Endothelial cell of umbilical vein (primary cell): ENCODE measurements around the gene TUBB1. TPM values are rescaled to one million over a fixed set of nuclear protein-coding genes. Genes with fewer than 3 reads are reported as not detected.

ENCODE experiments used
- BruUV-seq: library from RNA; stranded (reverse); fragments of 400-500 nt; replicated peaks from 2 replicates; lab custom pipeline; 2021; lab: Mats Ljungman, UMichigan
- CTCF ChIA-PET: fragments of 300-600, 350-600 bp; sonication (Branson Sonifier 250); formaldehyde crosslinking; loops from one replicate; lab custom pipeline; 2021; ENCODE audit warnings: antibody characterized with exemption, inconsistent platforms; lab: Charles Lee
- POLR2A ChIA-PET: fragments of 300-600, 350-600 bp; sonication (Branson Sonifier 250); formaldehyde crosslinking; loops from one replicate; lab custom pipeline; 2021; ENCODE audit warnings: antibody characterized with exemption, inconsistent platforms; lab: Charles Lee
- DNase-seq: peaks from one replicate; pipeline ENCODE4 v3.0.0-alpha.2; 2011; ENCODE audit warnings: low read depth, low spot score
- FAIRE-seq: peaks from 2 replicates; lab custom pipeline; 2011; peaks lifted over from hg19 to GRCh38; lab: Jason Lieb, UNC
- H2AFZ ChIP-seq: 2 replicates; pipeline ENCODE4 v1.6.0; 2012; ENCODE audit warnings: low read depth, low read length, control low read depth, inconsistent platforms
- H3K27ac ChIP-seq: 2 replicates; pipeline ENCODE4 v1.5.1; 2011; ENCODE audit warnings: low read depth, mild to moderate bottlenecking, control low read depth, low read length, moderate library complexity; ENCODE audit not compliant: insufficient read depth
- H3K27me3 ChIP-seq, 2 experiments: 2 replicates each; pipeline versions ENCODE4 v1.6.0 to v1.6.1; 2011; ENCODE audit warnings: low read length in 2 of 2, mixed read lengths in 1 of 2; ENCODE audit not compliant: control insufficient read depth in 2 of 2, insufficient read depth in 2 of 2
- H3K36me3 ChIP-seq, 2 experiments: 2 replicates in 1 of 2; 3 replicates in 1 of 2; pipeline ENCODE4 v1.5.1; 2011; ENCODE audit warnings: low read length in 2 of 2, mild to moderate bottlenecking in 1 of 2, moderate library complexity in 1 of 2; ENCODE audit not compliant: control insufficient read depth in 2 of 2, insufficient read depth in 2 of 2; ENCODE audit errors: extremely low read depth in 1 of 2
- H3K4me1 ChIP-seq: 3 replicates; pipeline ENCODE4 v1.5.1; 2011; ENCODE audit warnings: mild to moderate bottlenecking, low read length; ENCODE audit not compliant: control insufficient read depth, insufficient read depth; ENCODE audit errors: extremely low read depth
- H3K4me2 ChIP-seq: 2 replicates; pipeline ENCODE4 v1.6.1; 2011; ENCODE audit warnings: low read length, control low read depth, mixed read lengths; ENCODE audit not compliant: insufficient read depth
- H3K4me3 ChIP-seq, 3 experiments: fragments of 200-600 bp in 1 of 3; sonication (generic), shearing (Covaris generic) in 1 of 3; replicated peaks in 1 of 3; 2 replicates each; pipeline ENCODE4 v1.5.1; 2011 to 2016; ENCODE audit warnings: control low read depth in 3 of 3, low read length in 3 of 3, mild to moderate bottlenecking in 2 of 3, inconsistent platforms in 1 of 3, low read depth in 1 of 3, moderate library complexity in 1 of 3; ENCODE audit not compliant: insufficient read depth in 1 of 3
- H3K79me2 ChIP-seq: 2 replicates; pipeline ENCODE4 v1.6.0; 2012; ENCODE audit warnings: low read length, inconsistent platforms; ENCODE audit not compliant: control insufficient read depth, insufficient read depth
- H3K9ac ChIP-seq: replicated peaks from 2 replicates; pipeline ENCODE3; 2011; ENCODE audit warnings: low read length, control low read depth; ENCODE audit not compliant: insufficient read depth; ENCODE audit errors: extremely low read depth
- H3K9me1 ChIP-seq: replicated peaks from 3 replicates; pipeline ENCODE4 v1.6.0; 2011; ENCODE audit warnings: mild to moderate bottlenecking, low read length; ENCODE audit not compliant: control insufficient read depth, insufficient read depth; ENCODE audit errors: extremely low read depth
- H3K9me3 ChIP-seq: replicated peaks from 2 replicates; pipeline ENCODE4 v1.5.1; 2012; ENCODE audit warnings: low read length, inconsistent platforms; ENCODE audit not compliant: control insufficient read depth, insufficient read depth
- H4K20me1 ChIP-seq: replicated peaks from 2 replicates; pipeline ENCODE3; 2011; ENCODE audit warnings: mild to moderate bottlenecking, low read length; ENCODE audit not compliant: control insufficient read depth, insufficient read depth; ENCODE audit errors: extremely low read depth
- EZH2 ChIP-seq: IDR thresholded peaks from 2 replicates; pipeline ENCODE4 v1.6.1; 2012; ENCODE audit warnings: borderline replicate concordance, low read depth, mild to moderate bottlenecking, moderate library complexity, low read length, inconsistent platforms; ENCODE audit not compliant: severe bottlenecking
- FOS ChIP-seq: IDR thresholded peaks from 2 replicates; pipeline ENCODE4 v1.6.1; 2011; ENCODE audit warnings: mild to moderate bottlenecking, low read length, moderate library complexity, borderline replicate concordance; ENCODE audit not compliant: insufficient read depth
- GATA2 ChIP-seq: IDR thresholded peaks from 2 replicates; pipeline ENCODE4 v1.7.0; 2011; ENCODE audit warnings: low read depth, mild to moderate bottlenecking, moderate library complexity, mixed read lengths, low read length; ENCODE audit not compliant: insufficient read length, insufficient read depth
- JUN ChIP-seq: IDR thresholded peaks from 2 replicates; pipeline ENCODE4 v1.6.1; 2011; ENCODE audit warnings: borderline replicate concordance, low read depth; ENCODE audit not compliant: insufficient read length, insufficient read depth
- MAX ChIP-seq: IDR thresholded peaks from 2 replicates; pipeline ENCODE4 v1.6.1; 2011; ENCODE audit not compliant: insufficient read depth, insufficient read length
- MYC ChIP-seq: IDR thresholded peaks from one replicate; pipeline ENCODE4 v1.6.1; 2011; ENCODE audit warnings: mild to moderate bottlenecking, low read depth, low read length
- POLR2AphosphoS5 ChIP-seq: IDR thresholded peaks from 2 replicates; pipeline ENCODE4 v1.6.1; 2012; ENCODE audit warnings: low read depth, mild to moderate bottlenecking, control low read depth, low read length, moderate library complexity; ENCODE audit not compliant: insufficient read depth
- dilution Hi-C: fragments of 300-500 bp; cut with MboI; formaldehyde crosslinking; loops from one replicate; pipeline ENCODE4 v1.15.0; 2019; ENCODE audit warnings: low sequenced_read_pairs; ENCODE audit not compliant: extremely low pct_ligation_motif_present
- intact Hi-C: fragments of 100-400 bp; cut with micrococcal nuclease; formaldehyde crosslinking; loops from one replicate; pipeline ENCODE4 v1.10.0; 2022
- polyA plus RNA-seq, 4 experiments: library from polyadenylated mRNA; depleted of rRNA in 3 of 4; stranded (reverse) in 3 of 4; unstranded in 1 of 4; fragments of >200 nt; gene quantifications; 2 replicates each; pipeline versions ENCODE4 v1.2.1 to v1.2.3, GENCODE V29; 2011 to 2012; ENCODE audit warnings: missing spikeins in 1 of 4
- total RNA-seq: library from RNA; stranded (reverse); gene quantifications from 2 replicates; pipeline ENCODE4 v1.2.3, GENCODE V29; 2021
- TF ChIP-seq, protein P1 (sequence below), 2 donors: IDR thresholded peaks; 1 replicate in 1 of 2; 2 replicates in 1 of 2; pipeline ENCODE4 v1.5.1; 2011; ENCODE audit warnings: low read length in 2 of 2, mild to moderate bottlenecking in 2 of 2, moderate library complexity in 2 of 2, control low read depth in 1 of 2, inconsistent platforms in 1 of 2, low read depth in 1 of 2; ENCODE audit not compliant: insufficient read depth in 1 of 2; ENCODE audit errors: extremely low read depth in 1 of 2

Gene TUBB1
- total and polyA plus RNA-seq, 2 donors (not counting 3 experiments of a cell fraction or from before 2014, with no cell fraction given): 0.04 TPM; not detected in 1

GRCh38 chr20:58985656-58986055, 33.6 kb upstream of the TUBB1 start:
- dilution Hi-C loops: no loop called here
- no peak for TF ChIP-seq MYC
- CTCF ChIA-PET: no interaction called here

GRCh38 chr20:58986286-58986967, 32.8 kb upstream of the TUBB1 start:
- no peak overlapping the region for H3K9ac ChIP-seq
- H3K4me3 ChIP-seq: no peak overlapping the region
- H4K20me1 ChIP-seq: no peaks in the 10 kb centered on the region
- BruUV-seq: no TSS peak
- ChIA-PET CTCF (no interaction called here), POLR2A (no interaction called here)
- dilution Hi-C loops: no loop called here
- H2AFZ ChIP-seq: no peak overlapping the region
- H3K9me1 ChIP-seq: no peaks in the 10 kb centered on the region
- no peaks in the 10 kb centered on the region for H3K27me3 ChIP-seq
- peaks cover 46% of the 10 kb centered on the region for H3K79me2 ChIP-seq
- DNase-seq (no peak), FAIRE-seq (no peak)
- H3K27ac ChIP-seq: no peak overlapping the region
- H3K36me3 ChIP-seq: peaks cover 19 to 36% of the 10 kb centered on the region in 2 experiments
- no peak for TF ChIP-seq EZH2
- TF ChIP-seq MYC: no peak
- TF ChIP-seq FOS: no peak
- no peak for TF ChIP-seq POLR2AphosphoS5
- TF ChIP-seq, protein P1, sequence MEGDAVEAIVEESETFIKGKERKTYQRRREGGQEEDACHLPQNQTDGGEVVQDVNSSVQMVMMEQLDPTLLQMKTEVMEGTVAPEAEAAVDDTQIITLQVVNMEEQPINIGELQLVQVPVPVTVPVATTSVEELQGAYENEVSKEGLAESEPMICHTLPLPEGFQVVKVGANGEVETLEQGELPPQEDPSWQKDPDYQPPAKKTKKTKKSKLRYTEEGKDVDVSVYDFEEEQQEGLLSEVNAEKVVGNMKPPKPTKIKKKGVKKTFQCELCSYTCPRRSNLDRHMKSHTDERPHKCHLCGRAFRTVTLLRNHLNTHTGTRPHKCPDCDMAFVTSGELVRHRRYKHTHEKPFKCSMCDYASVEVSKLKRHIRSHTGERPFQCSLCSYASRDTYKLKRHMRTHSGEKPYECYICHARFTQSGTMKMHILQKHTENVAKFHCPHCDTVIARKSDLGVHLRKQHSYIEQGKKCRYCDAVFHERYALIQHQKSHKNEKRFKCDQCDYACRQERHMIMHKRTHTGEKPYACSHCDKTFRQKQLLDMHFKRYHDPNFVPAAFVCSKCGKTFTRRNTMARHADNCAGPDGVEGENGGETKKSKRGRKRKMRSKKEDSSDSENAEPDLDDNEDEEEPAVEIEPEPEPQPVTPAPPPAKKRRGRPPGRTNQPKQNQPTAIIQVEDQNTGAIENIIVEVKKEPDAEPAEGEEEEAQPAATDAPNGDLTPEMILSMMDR (IDR thresholded peaks at IDR 0.05; ENCODE audit: extremely low read depth in 1 of 2, insufficient read depth in 1 of 2, low read depth in 1 of 2, low read length in 2 of 2): no peak
- no peak for TF ChIP-seq MAX
- no peak for TF ChIP-seq JUN
- no peak for TF ChIP-seq GATA2
- H3K9me3 ChIP-seq: no peaks in the 10 kb centered on the region
- intact Hi-C loops: loop anchor here (10.0 kb wide), 1 partner anchor 238 kb away; no protein-coding TSS in a partner anchor
- H3K4me2 ChIP-seq: no peak overlapping the region
- peaks cover 3% of the 10 kb centered on the region for H3K4me1 ChIP-seq

More at GRCh38 chr20:58985656-58986055, 33.6 kb upstream of the TUBB1 start:
- Histone ChIP-seq H2AFZ (no peak overlapping the region), H3K79me2 (peaks cover 46% of the 10 kb centered on the region), H4K20me1 (no peaks in the 10 kb centered on the region), H3K4me3 (no peak overlapping the region), H3K9me1 (no peaks in the 10 kb centered on the region), H3K36me3 (peaks cover 16 to 28% of the 10 kb centered on the region in 2 experiments), H3K4me1 (peaks cover 3% of the 10 kb centered on the region), H3K27me3 (no peaks in the 10 kb centered on the region), H3K27ac (no peak overlapping the region), H3K4me2 (no peak overlapping the region), H3K9ac (no peak overlapping the region), H3K9me3 (no peaks in the 10 kb centered on the region)
- FAIRE-seq (no peak), DNase-seq (no peak)
- intact Hi-C loops: loop anchor here (10.0 kb wide), 1 partner anchor 239 kb away; no protein-coding TSS in a partner anchor
- BruUV-seq: no TSS peak
- POLR2A ChIA-PET: no interaction called here
